Non-pigmented ciliary epithelial cell (primary cell): ENCODE data around the gene GDF2.

Experiments
- DNase-seq: peaks from one replicate; pipeline ENCODE4 v3.0.0-alpha.2; 2010; ENCODE audit warnings: low read depth

Gene GDF2

GRCh38 chr10:47370015-47370767, 47.9 kb downstream of the GDF2 start:
- DNase-seq, result no peak

- no peak for DNase-seq
Measured at GRCh38 chr10:47370878-47371277, 48.6 kb downstream of the GDF2 start.

- DNase-seq, result no peak
Measured at GRCh38 chr10:47371629-47372485, 49.6 kb downstream of the GDF2 start.

- DNase-seq, result no peak
Measured at GRCh38 chr10:47372726-47373125, 50.5 kb downstream of the GDF2 start.

- peak; percentile 22 for DNase-seq
Measured at GRCh38 chr10:47374611-47375536, 52.6 kb downstream of the GDF2 start.

GRCh38 chr10:47376522-47377220, 54.4 kb downstream of the GDF2 start:
- DNase-seq, result no peak
